ENCODE measurements around the gene TUBE1. TPM values are rescaled to one million over a fixed set of nuclear protein-coding genes. Genes with fewer than 3 reads are reported as not detected.

Gene TUBE1
- total and polyA plus RNA-seq, 10 donors: 8.8 to 35.1 (median 15.1) TPM

DNA sequence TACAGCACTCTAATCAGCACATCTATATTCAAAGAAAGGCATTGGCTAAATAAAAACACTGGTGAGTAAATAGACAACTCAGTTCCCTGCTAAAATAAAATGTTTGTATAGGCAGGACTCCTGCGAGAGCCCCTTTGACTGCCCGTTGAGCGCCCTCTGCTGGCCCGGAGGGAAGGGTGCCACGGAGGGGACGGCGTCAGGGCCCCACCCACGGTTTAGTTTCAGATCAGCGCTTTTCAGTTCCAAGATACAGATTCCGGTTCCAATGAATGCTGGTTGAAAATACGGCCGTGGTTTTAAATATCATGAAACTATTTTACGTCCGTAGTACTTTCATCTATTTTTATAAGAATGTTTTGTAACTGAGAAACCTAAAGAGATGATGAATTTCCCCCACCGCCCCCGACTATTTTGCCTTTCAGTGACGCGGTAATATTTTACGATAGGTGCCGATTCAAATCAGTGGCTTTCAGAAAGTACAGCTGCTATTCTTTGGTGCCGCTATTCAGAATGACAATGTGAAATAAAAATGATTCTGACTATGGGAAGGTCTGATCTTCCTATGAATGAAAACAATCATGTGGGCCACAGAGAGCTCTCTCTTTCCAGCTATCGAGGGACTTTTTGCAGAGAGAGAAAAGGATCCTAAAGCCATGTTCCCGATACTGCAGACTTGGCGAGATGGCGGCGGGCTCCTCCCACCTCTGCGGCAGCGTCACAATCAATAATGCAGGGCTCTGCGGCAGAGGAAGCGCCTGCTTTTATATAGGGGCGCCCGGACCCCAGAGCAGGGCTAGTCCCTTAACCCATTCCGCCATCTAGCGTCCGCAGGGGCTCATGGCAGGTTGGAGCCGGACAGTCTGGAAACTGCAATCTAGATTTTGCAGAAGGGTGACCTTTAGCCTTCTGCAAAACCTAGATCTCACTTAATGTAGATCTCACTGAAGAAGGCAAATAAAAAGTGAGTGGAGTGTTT lies 44.0 kb downstream of the TUBE1 start:
- H3K4me1 ChIP-seq: peaks cover 0 to 13% (median 3%) of the 10 kb centered on the region in 6 donors
- peak overlapping the region; percentile 73 to 92 (median 88) for H3K27ac ChIP-seq
- DNase-seq: peak; percentile 97
- no peaks in the 10 kb centered on the region for H3K36me3 ChIP-seq
- intact Hi-C loops (cut with DNase I; ENCODE audit: low total_unique reads): loop anchor here (5.0 to 10.0 kb wide), 2 partner anchors 331 to 779 kb away; no protein-coding TSS in a partner anchor
- H3K4me3 ChIP-seq: peak overlapping the region; percentile 48 to 76 (median 56)
- TF ChIP-seq POLR2A (IDR thresholded peaks at IDR 0.05) (peak in 1 of 3 donors; percentile 66), POLR2AphosphoS5 (IDR thresholded peaks at IDR 0.05) (peak; percentile 71 to 91 (median 87))
- TF ChIP-seq, protein P1, sequence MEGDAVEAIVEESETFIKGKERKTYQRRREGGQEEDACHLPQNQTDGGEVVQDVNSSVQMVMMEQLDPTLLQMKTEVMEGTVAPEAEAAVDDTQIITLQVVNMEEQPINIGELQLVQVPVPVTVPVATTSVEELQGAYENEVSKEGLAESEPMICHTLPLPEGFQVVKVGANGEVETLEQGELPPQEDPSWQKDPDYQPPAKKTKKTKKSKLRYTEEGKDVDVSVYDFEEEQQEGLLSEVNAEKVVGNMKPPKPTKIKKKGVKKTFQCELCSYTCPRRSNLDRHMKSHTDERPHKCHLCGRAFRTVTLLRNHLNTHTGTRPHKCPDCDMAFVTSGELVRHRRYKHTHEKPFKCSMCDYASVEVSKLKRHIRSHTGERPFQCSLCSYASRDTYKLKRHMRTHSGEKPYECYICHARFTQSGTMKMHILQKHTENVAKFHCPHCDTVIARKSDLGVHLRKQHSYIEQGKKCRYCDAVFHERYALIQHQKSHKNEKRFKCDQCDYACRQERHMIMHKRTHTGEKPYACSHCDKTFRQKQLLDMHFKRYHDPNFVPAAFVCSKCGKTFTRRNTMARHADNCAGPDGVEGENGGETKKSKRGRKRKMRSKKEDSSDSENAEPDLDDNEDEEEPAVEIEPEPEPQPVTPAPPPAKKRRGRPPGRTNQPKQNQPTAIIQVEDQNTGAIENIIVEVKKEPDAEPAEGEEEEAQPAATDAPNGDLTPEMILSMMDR (IDR thresholded peaks at IDR 0.05 in 8 of 11, conservative IDR thresholded peaks at IDR 0.05 in 3 of 11): peak; percentile 88 to 99 (median 95)
- WGBS, 5 donors: 0 to 1% (median 0%) methylated on average over 30 to 36 of the region's 36 CpGs
- no peaks in the 10 kb centered on the region for H3K27me3 ChIP-seq (replicated peaks in 1 of 7)
- H3K9me3 ChIP-seq: no peaks in the 10 kb centered on the region

DNA sequence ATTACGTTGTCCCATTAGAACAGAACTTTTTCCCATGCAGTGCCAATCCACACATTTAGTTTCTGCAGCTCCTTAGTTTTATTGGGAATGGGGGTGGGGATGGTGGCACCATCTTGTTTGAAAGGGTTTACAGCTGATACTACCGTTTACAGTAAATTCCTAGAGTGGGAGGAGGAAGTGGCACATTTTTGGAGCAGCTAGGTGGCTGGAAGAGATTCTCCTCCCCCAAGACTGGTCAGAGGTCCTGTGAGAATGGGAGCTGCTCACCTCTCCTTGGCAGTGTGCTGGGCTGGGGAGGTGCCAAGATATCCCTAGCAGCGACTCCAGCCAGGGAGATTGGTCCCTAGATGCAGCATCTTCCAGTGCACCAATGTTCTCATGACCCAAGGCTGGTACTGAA lies 45.7 kb downstream of the TUBE1 start:
- H3K4me1 ChIP-seq: peaks cover 0 to 13% (median 3%) of the 10 kb centered on the region in 6 donors
- DNase-seq: no peak
- no peaks in the 10 kb centered on the region for H3K27me3 ChIP-seq (replicated peaks in 1 of 7)
- H3K27ac ChIP-seq: no peak overlapping the region
- intact Hi-C loops (cut with DNase I; ENCODE audit: low total_unique reads): loop anchor here (5.0 to 10.0 kb wide), 2 partner anchors 329 to 777 kb away; no protein-coding TSS in a partner anchor
- 63 to 86% (median 77%) methylated on average over 2 to 3 of the region's 3 CpGs for WGBS, 5 donors
- no peak for TF ChIP-seq POLR2AphosphoS5 (IDR thresholded peaks at IDR 0.05)
- no peak for TF ChIP-seq POLR2A (IDR thresholded peaks at IDR 0.05)
- TF ChIP-seq, protein P1 (IDR thresholded peaks at IDR 0.05 in 8 of 11, conservative IDR thresholded peaks at IDR 0.05 in 3 of 11): no peak
- no peaks in the 10 kb centered on the region for H3K9me3 ChIP-seq
- H3K4me3 ChIP-seq: no peak overlapping the region
- no peaks in the 10 kb centered on the region for H3K36me3 ChIP-seq

DNA sequence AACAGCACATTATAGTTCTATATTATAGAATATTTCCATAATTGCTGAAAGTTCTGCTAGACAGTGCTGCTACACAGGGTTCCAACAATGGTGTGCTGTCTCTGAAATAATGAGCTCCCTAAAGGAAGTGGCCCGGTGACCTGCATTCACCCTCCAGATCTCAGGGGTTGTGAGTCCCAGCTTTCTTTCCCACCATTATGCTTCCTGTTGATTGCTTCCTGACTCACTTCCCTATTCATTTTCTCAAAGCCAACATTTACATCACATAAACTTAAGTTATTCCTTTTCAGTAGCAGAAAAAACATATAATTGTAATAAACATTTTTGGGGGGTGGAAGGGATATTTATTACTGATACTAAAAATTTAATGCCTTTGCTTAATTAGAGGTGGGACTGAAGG lies 46.3 kb downstream of the TUBE1 start:
- DNase-seq: no peak
- H3K4me1 ChIP-seq: peaks cover 0 to 13% (median 3%) of the 10 kb centered on the region in 6 donors
- no peaks in the 10 kb centered on the region for H3K27me3 ChIP-seq (replicated peaks in 1 of 7)
- H3K9me3 ChIP-seq: no peaks in the 10 kb centered on the region
- H3K27ac ChIP-seq: no peak overlapping the region
- H3K4me3 ChIP-seq: no peak overlapping the region
- H3K36me3 ChIP-seq: no peaks in the 10 kb centered on the region
- intact Hi-C loops (cut with DNase I; ENCODE audit: low total_unique reads): loop anchor here (5.0 to 10.0 kb wide), 2 partner anchors 329 to 776 kb away; no protein-coding TSS in a partner anchor
- WGBS, 5 donors: 19 to 55% (median 41%) methylated on average over 1 of the region's 1 CpG
- TF ChIP-seq, protein P1 (IDR thresholded peaks at IDR 0.05 in 8 of 11, conservative IDR thresholded peaks at IDR 0.05 in 3 of 11): no peak

DNA sequence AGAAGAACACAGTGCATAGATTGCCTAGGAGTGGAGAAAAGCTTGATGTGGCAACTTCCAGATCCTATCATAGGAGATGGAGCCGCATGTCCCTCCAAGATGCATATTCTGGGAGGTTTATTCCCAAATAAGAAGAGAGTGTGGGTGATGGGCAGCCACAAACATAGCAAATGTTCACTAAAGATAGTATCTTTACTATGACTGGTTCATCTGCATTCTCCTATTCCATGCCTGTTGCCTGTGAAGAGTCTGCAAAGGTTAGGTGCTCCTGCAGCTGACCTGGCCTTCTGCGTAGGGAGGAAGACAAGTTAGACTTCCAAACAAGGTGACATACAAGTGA lies 47.9 kb downstream of the TUBE1 start:
- no peak for DNase-seq
- Histone ChIP-seq H3K9me3 (no peaks in the 10 kb centered on the region), H3K4me1 (peaks cover 0 to 13% (median 3%) of the 10 kb centered on the region in 6 donors), H3K36me3 (no peaks in the 10 kb centered on the region), H3K4me3 (no peak overlapping the region), H3K27me3 (replicated peaks in 1 of 7) (no peaks in the 10 kb centered on the region), H3K27ac (no peak overlapping the region)
- TF ChIP-seq POLR2A (IDR thresholded peaks at IDR 0.05) (no peak), POLR2AphosphoS5 (IDR thresholded peaks at IDR 0.05) (no peak)
- TF ChIP-seq, protein P1 (IDR thresholded peaks at IDR 0.05 in 8 of 11, conservative IDR thresholded peaks at IDR 0.05 in 3 of 11): no peak
- 63 to 100% (median 70%) methylated on average over 2 of the region's 2 CpGs for WGBS, 5 donors
- intact Hi-C loops (cut with DNase I; ENCODE audit: low total_unique reads): no loop called here
